Activated T-cell treated with anti-CD3 and anti-CD28 coated beads, Interleukin-2, amount 50 U/mL, for 4 hours (primary cell): ENCODE measurements around the gene NCAPD3. TPM values are rescaled to one million over a fixed set of nuclear protein-coding genes. Genes with fewer than 3 reads are reported as not detected.
A peak's percentile ranks its signal among the peaks of the same experiment; 100 is the strongest.
"Not testable (repeated sequence)": the region's sequence is repeated elsewhere in the genome, so short reads cannot be mapped to it uniquely, and the experiment has no call there.

Experiments
- ATAC-seq, 2 donors: fragments of 200-7000 bp; cut with Tn5 transposase; one replicate each; pipeline ENCODE4 v1.10.0; 2021
- DNase-seq: peaks from one replicate; pipeline ENCODE4 v3.0.0-alpha.2; 2020
- H3K27me3 Mint-ChIP-seq: one replicate; pipeline ENCODE4 v1.8.0; 2021; ENCODE audit warnings: low read depth, mixed read lengths
- H3K36me3 Mint-ChIP-seq: one replicate; pipeline ENCODE4 v1.8.0; 2022; ENCODE audit warnings: mixed read lengths; ENCODE audit not compliant: insufficient read depth
- H3K4me1 Mint-ChIP-seq: one replicate; pipeline ENCODE4 v1.8.0; 2021; ENCODE audit warnings: low read depth, mixed read lengths
- H3K4me3 Mint-ChIP-seq: one replicate; pipeline ENCODE4 v1.8.0; 2021; ENCODE audit warnings: mild to moderate bottlenecking, moderate library complexity, mixed read lengths
- H3K9me3 Mint-ChIP-seq: one replicate; pipeline ENCODE4 v1.8.0; 2021; ENCODE audit warnings: mixed read lengths
- total RNA-seq, 3 donors: library from RNA; stranded (reverse); gene quantifications; one replicate each; pipeline ENCODE4 v1.2.1, GENCODE V29; 2021

NCAPD3 gene
- total RNA-seq, 3 donors from 2014 or later = 54.1 to 67.2 (median 56.8) TPM

DNA sequence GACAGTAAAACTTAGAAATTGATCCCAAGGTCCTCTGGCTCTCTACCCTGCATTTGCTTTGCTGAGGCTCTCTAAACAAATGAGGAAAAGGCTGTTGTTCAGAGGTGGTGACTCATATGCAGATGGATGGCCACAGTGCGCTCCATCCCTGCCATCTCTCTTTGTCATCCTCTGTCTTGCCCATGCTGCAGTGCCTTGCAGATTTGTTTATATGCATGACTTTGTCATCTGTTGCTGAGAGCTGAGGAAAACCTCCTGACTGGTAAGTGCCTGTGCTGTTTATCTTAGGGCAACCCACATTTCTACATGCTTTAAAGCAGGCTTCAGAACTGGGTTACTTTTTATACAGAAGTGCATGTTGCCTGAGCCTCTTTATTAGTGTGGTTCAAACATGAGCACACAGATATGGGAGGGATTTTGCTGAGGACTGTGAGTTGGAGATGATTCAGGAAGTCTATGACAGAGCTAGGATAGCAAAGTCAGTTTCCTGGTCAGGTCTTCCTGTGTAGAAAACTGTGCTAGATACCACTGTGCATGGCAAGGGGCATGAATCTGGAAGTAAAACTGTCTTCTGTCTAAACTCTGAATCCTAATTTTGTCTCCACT lies 97.4 kb downstream of the NCAPD3 start:
- no peak for DNase-seq
- peaks cover 33% of the 10 kb centered on the region for H3K27me3 Mint-ChIP-seq
- peaks cover 5% of the 10 kb centered on the region for H3K4me1 Mint-ChIP-seq

DNA sequence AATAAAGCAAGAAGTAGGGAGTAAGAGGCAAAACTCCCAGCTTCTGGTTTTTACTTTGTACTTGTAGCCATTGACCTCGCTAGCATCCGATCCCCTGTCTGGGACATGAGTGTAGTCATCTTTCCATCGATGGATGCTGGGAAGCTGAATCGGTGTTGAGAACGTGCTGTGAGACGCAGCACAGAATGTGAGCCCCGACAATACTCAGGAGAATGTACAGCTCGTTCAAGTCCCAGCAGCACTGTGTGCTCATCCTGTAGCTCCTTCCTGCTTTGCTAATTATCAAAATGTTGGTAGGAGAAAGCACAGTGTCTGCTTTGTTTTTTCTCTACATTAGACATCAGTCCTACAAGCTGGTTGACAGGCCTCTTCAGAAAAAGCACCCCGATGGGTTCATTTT lies 98.3 kb downstream of the NCAPD3 start:
- Mint-ChIP-seq H3K4me3 (no peak overlapping the region), H3K36me3 (peaks cover 5% of the 10 kb centered on the region), H3K27me3 (peaks cover 33% of the 10 kb centered on the region), H3K4me1 (peaks cover 5% of the 10 kb centered on the region), H3K9me3 (no peaks in the 10 kb centered on the region)
- no peak for DNase-seq
- ATAC-seq = no peak

More for the DNA sequence above, 97.4 kb downstream of the NCAPD3 start:
- Mint-ChIP-seq H3K36me3 (peaks cover 7% of the 10 kb centered on the region), H3K9me3 (peaks cover 5% of the 10 kb centered on the region), H3K4me3 (no peak overlapping the region)
- ATAC-seq = peak; percentile 40 to 63

DNA sequence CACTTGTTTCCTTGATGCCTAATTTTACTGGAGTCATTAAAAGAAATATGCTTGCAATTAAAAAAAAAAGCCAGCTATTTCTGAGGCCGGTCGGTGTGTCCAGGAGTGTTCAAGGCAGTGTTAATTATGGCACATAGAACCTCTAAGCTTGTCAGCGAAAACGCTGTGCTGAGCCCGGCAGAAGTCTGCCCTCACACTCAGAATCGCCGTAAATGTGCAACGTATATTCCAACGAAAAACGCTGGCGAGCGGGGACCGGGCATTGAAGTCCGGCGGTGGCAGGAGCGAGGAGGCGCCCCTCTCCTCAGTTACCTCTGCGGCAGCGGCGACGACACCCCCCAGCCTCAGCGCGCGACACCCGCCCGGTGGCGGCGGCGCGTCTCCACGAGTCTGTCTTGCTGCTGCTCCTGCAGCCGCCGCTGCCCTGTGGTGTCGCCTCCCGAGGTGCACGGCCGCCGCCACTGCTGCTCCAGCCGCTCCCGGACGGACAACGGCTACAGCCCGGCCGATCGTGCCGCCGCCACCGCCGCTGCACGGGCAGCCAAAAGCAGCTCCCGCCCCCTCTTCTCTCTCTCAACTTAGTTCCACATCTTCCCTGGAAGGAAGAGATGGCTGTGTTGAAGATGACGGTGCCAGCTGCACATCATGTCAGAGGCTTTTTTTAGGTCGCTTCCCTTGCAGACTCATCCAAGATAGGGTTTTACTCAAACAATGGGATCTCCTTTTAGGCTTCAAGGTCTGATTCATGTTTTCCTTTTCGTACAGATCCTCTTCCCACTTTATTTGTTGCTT lies 98.9 kb downstream of the NCAPD3 start:
- peaks cover 5% of the 10 kb centered on the region for H3K4me1 Mint-ChIP-seq

DNA sequence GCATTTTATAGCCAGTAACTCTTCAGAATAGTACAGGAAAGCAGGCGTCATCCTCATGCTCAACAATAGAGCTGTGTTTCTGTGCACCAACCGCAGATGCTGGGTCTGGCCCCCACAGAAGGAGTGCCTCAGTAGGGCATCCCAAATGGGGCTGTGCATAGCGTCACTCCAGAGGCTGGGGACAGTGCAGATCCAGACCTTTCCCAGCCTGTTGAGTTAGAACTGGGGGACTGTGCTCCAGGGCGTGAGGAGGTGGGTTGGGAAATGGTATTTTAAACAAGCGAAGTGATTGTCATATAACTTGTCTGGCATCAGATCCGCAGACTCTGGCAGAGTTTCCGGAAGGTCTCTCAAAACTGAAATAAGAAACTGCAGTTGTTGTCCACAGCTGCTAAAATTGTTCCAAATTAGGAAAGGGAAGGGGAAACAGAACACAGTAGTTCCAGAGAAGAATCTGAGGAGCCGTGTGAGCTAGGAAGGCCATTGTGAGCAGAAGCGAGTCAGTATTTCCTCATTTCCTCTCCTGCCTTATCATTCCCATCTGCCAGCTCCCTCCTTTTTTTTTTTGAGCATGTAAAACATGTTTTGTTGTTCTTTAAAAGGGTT lies 102.7 kb downstream of the NCAPD3 start:
- Mint-ChIP-seq H3K9me3 (no peaks in the 10 kb centered on the region), H3K36me3 (peaks cover 6% of the 10 kb centered on the region), H3K27me3 (peaks cover 24% of the 10 kb centered on the region), H3K4me3 (no peak overlapping the region), H3K4me1 (peaks cover 5% of the 10 kb centered on the region)
- ATAC-seq (no peak), DNase-seq (no peak)

More for the DNA sequence above, 98.9 kb downstream of the NCAPD3 start:
- H3K4me3 Mint-ChIP-seq = peak overlapping the region; percentile 14
- H3K9me3 Mint-ChIP-seq = no peaks in the 10 kb centered on the region
- H3K36me3 Mint-ChIP-seq = peaks cover 6% of the 10 kb centered on the region
- ATAC-seq = peak; percentile 65 to 66
- DNase-seq = no peak
- peaks cover 35% of the 10 kb centered on the region for H3K27me3 Mint-ChIP-seq

DNA sequence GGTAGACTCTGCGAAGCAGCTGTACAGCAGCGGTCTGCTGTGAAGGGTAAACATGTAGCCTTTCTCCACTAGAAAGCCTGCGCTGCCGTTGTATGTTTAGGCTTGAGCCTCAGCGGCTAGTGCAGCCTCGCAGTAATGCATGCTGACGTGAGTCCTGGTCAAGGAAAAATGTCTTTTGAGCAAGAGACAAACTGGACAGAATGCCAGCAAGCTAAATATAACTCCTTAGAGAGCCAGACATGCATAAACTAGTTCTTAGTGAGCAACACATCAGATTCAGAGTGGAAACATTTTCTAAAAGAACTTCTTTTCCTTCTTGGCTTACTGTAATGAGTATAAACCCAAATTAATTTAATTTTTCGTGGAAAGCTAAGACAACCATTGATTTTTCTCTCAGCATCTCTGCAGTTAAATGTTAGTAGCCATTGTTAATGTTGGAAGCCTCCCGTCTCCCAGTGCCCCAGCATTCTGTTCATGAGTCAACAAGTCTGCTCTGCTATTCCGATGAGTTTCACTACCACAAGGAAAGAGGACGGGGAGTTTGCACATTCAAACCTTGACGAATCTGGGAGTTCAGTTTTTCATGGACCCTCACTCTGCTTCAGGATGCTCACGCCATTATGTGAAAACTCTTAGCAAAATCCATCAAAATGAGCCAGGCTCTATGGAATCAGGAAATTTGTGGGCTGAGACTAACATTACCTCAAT lies 103.5 kb downstream of the NCAPD3 start:
- H3K27me3 Mint-ChIP-seq = peaks cover 24% of the 10 kb centered on the region
- peaks cover 6% of the 10 kb centered on the region for H3K36me3 Mint-ChIP-seq
- H3K4me3 Mint-ChIP-seq = no peak overlapping the region
- DNase-seq (no peak), ATAC-seq (no peak)
- peaks cover 2% of the 10 kb centered on the region for H3K4me1 Mint-ChIP-seq
- H3K9me3 Mint-ChIP-seq = no peaks in the 10 kb centered on the region

DNA sequence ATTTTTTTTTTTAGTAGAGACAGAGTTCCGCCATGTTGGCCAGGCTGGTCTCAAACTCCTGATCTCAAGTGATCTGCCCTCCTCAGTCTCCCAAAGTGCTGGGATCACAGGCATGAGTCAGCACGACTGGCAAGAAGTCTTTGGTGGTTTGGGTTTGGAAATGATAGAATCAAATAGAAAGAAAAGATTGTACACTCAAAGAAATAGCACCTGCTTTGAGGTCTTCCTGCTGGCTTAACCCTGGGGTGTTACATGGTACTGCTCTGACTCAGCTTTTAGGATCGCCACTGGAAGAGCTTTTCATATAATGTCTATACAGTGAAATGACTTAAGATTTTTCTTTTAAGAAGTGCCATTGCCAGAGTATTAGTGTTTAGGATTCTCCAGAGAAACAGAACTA lies 104.7 kb downstream of the NCAPD3 start:
- no peak for ATAC-seq

DNA sequence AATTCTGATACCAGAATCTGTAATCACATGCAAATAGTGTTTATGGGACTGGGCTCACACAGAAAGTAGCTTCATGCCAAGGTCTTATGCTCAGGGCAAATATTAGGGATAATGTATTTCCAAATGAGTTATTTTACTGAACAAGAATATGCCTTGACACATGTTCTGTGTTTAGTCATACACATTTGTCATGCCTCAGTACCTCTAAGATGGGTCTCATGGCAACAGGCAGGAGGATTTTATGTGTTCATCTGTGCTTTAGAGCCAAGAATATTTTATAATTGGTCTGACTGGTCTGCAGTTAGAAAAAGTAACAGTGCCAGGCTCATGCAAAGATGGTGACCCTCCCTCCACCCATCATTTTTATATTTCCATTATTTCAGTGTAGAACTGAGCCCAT lies 105.8 kb downstream of the NCAPD3 start:
- no peaks in the 10 kb centered on the region for H3K4me1 Mint-ChIP-seq
- H3K36me3 Mint-ChIP-seq = peaks cover 2% of the 10 kb centered on the region
- DNase-seq (no peak), ATAC-seq (no peak)
- H3K27me3 Mint-ChIP-seq = peaks cover 6% of the 10 kb centered on the region
- no peaks in the 10 kb centered on the region for H3K9me3 Mint-ChIP-seq
- no peak overlapping the region for H3K4me3 Mint-ChIP-seq

More for the DNA sequence above, 104.7 kb downstream of the NCAPD3 start:
- no peaks in the 10 kb centered on the region for H3K9me3 Mint-ChIP-seq
- no peaks in the 10 kb centered on the region for H3K4me1 Mint-ChIP-seq
- no peak overlapping the region for H3K4me3 Mint-ChIP-seq
- DNase-seq = no peak
- H3K36me3 Mint-ChIP-seq = peaks cover 6% of the 10 kb centered on the region
- H3K27me3 Mint-ChIP-seq = peaks cover 14% of the 10 kb centered on the region

DNA sequence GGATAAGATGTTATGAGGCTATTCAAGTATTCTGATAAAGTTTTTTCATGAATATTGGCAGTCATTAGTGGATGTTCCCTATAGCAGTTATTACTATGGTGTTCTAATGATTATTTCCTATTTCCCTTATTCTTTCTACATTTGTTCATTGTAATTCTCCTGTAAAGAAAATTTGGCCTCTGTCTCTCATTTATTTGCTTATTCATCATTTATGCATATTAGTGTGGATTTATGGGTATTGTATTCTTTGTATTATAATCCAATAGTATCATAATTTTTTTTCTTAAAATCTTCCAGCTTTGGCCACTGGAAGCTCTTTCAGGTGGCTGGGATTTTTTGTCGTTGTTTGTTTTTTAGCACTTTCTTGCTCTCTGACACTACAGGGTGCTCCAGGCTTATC lies 107.6 kb downstream of the NCAPD3 start:
- no peak overlapping the region for H3K4me3 Mint-ChIP-seq
- no peaks in the 10 kb centered on the region for H3K9me3 Mint-ChIP-seq
- ATAC-seq = no peak
- H3K4me1 Mint-ChIP-seq = no peaks in the 10 kb centered on the region
- peaks cover 4% of the 10 kb centered on the region for H3K27me3 Mint-ChIP-seq
- peaks cover 2% of the 10 kb centered on the region for H3K36me3 Mint-ChIP-seq
- no peak for DNase-seq

DNA sequence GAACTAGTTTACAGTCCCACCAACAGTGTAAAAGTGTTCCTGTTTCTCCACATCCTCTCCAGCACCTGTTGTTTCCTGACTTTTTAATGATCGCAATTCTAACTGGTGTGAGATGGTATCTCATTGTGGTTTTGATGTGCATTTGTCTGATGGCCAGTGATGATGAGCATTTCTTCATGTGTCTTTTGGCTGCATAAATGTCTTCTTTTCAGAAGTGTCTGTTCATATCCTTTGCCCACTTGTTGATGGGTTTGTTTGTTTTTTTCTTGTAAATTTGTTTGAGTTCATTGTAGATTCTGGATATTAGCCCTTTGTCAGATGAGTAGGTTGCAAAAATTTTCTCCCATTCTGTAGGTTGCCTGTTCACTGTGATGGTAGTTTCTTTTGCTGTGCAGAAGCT lies 110.0 kb downstream of the NCAPD3 start:
- not testable (repeated sequence) for ATAC-seq, H3K4me3 Mint-ChIP-seq, H3K27me3 Mint-ChIP-seq, H3K9me3 Mint-ChIP-seq, H3K36me3 Mint-ChIP-seq, DNase-seq, H3K4me1 Mint-ChIP-seq

DNA sequence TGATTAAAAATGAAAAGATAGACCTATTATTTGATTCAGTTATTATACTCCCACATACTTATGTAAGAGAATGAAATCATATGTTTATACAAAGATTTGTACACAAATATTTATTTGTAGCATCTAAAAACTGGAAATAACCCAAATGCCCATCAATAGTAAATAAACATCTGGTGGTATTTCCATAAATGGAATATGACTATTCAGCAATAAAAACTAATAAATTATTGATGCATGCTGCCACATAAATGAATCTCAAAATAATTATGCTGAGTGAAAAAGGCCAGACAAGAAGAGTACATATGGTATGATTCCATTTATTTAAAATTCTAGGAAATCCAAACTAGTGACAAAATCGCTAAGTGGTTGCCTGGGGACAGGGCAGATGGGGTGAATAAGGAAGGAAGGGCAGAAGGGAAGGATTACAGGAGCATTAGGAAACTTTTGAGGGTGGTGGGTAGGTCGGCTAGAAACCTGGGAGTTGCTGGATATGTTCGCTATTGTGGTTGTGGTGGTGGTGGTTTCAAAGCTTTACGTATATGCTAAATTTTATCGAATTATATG lies 113.4 kb downstream of the NCAPD3 start:
- H3K4me3 Mint-ChIP-seq = no peak overlapping the region
- ATAC-seq (no peak), DNase-seq (no peak)
- H3K4me1 Mint-ChIP-seq = no peaks in the 10 kb centered on the region
- peaks cover 2% of the 10 kb centered on the region for H3K27me3 Mint-ChIP-seq
- H3K36me3 Mint-ChIP-seq = peaks cover 6% of the 10 kb centered on the region
- H3K9me3 Mint-ChIP-seq = peaks cover 15% of the 10 kb centered on the region

Other genes starting within 250 kb of the NCAPD3 start
- 10 to 100 TPM; 12.5 to 14.1 (median 12.8) TPM for gene JAM3, start 154.9 kb downstream of the NCAPD3 start, total RNA-seq
- gene VPS26B, start 704 bp upstream of the NCAPD3 start, total RNA-seq = 10 to 100 TPM; 30.4 to 33.5 (median 32.8) TPM
- gene THYN1, start 29.4 kb upstream of the NCAPD3 start, total RNA-seq = 10 to 100 TPM; 37.7 to 49.0 (median 43.3) TPM
- 10 to 100 TPM; 18.2 to 19.0 (median 18.4) TPM for gene ACAD8, start 29.6 kb upstream of the NCAPD3 start, total RNA-seq
- 1 to 10 TPM; 2.2 to 2.9 (median 2.5) TPM for gene GLB1L3, start 52.4 kb upstream of the NCAPD3 start, total RNA-seq
- gene GLB1L2, start 108.0 kb upstream of the NCAPD3 start, total RNA-seq = 10 to 100 TPM in 2 of 3 donors, 1 to 10 TPM in 1; 8.3 to 13.1 (median 10.2) TPM
- gene B3GAT1, start 188.3 kb upstream of the NCAPD3 start, total RNA-seq = under 1 TPM; 0.05 to 0.50 (median 0.33) TPM